HG03045 (cell line): ENCODE results near the gene KCNA1.
"Not testable (repeated sequence)": the region's sequence is repeated elsewhere in the genome, so short reads cannot be mapped to it uniquely, and the experiment has no call there.

Experiments
- ATAC-seq: cut with Tn5 transposase; IDR thresholded peaks from one replicate; pipeline ENCODE4 v1.9.1; 2021; ENCODE audit warnings: mild to moderate bottlenecking, moderate library complexity; ENCODE audit not compliant: unreplicated experiment

KCNA1 gene

DNA sequence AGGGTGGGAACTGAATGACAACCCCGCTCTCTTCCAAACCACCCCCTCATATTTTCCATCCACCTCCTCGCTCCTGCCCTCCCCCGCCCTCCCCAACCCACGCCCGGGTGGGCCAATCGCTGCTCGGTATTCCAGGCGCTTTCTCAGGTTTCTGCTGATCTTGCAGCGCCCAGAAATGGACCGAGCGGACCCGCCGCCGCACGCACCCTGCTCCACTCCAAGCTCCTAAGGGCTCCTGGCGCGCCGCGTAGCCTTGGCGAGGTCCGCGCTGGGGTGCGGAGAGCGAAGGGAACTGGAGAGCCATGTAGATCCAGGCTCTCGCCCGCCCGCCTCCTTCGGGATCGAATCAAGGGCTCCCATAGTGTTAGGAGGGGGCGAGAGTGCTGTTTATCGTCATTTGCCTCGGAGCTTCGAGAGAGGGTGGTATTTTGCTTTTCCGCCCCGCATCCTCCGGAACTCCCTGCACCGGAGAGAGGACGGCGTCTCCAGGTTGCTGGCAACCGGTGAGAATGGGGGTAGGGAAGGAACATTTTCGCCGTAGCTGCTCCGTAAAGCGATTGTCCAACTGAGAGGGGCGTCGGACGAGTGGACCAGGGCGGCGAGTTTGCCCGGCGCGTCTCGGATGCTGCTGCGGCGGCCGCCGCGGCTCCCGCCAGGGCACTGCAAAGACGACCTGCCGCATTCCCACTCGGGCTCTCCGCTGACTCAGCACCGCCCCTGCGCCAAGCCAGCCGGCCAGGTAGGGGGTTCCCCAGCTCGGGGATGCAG, at the start of gene KCNA1:
Gene KCNA1, plus strand, starts transcription at position 172 of the 768 bp plus-strand sequence. CDS start 1,474 bp downstream, outside the sequence.
- no peak for ATAC-seq

- ATAC-seq = no peak
Measured at GRCh38 chr12:4860741-4861140, 49.0 kb upstream of the KCNA1 start.

- no peak for ATAC-seq
Measured at GRCh38 chr12:4862809-4863208, 46.9 kb upstream of the KCNA1 start.

DNA sequence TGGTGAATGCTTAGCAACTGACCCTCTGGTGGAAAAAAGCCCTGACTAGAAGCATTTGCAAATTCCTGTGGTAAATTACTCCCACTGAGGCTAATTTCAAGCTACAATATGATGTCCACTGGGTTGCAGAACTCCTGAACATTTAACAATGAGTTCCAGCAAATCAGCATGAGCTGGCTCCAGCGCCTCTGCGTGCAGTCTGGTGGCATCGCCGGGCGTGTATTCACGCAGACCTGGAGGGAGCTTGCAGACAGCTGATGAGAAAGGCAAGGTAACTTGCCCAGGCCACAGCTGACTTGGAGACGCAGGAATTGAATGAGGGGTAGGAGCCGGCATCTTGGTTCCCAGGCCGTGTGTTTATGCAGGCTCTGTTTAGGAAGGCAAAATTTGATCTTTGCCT, 45.1 kb upstream of the KCNA1 start:
- no peak for ATAC-seq

GRCh38 chr12:4865246-4865645, 44.5 kb upstream of the KCNA1 start:
- ATAC-seq = no peak

GRCh38 chr12:4866299-4866698, 43.4 kb upstream of the KCNA1 start:
- no peak for ATAC-seq

DNA sequence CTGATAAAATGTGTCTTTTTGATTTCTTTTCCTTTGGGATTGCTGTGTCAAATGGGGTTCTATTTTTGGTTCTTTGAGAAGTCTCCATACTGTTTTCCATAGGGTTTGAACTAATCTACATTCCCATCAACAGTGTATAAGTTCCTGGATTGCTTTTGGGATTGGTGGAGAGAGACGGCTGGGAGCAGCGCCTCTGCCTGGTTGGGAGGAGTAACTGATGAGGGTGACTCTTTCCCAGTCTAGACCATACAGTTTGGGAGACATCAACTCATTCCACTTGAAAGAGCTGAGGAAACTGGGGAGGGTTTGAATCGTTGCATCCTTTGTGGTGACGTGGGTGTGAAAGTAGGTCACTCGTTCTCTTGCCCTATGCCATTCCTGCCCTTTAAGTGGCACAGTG, 42.3 kb upstream of the KCNA1 start:
- no peak for ATAC-seq

DNA sequence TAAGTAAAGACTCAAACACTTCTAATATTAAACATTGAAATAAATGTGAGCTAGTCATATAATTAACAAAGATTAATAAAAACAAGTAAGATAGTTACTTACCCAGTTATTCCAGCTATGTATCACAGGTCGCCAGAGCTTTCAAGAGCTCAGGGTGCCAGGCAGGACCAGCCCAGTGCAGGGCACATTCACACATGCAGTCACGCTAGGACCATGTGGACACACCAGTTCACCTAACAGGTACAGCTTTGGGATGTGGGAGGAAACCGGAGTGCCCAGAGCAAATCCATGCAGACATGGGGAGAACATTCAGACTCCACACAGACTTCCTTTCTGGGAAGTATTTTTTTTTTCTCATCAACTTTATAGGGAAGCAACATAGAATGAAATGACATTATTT, 39.3 kb upstream of the KCNA1 start:
- ATAC-seq = no peak

- no peak for ATAC-seq
Measured at GRCh38 chr12:4871514-4871913, 38.2 kb upstream of the KCNA1 start.

GRCh38 chr12:4873947-4874346, 35.8 kb upstream of the KCNA1 start:
- ATAC-seq = no peak

GRCh38 chr12:4874671-4875070, 35.0 kb upstream of the KCNA1 start:
- ATAC-seq = no peak

GRCh38 chr12:4879481-4879880, 30.2 kb upstream of the KCNA1 start:
- ATAC-seq = not testable (repeated sequence)

DNA sequence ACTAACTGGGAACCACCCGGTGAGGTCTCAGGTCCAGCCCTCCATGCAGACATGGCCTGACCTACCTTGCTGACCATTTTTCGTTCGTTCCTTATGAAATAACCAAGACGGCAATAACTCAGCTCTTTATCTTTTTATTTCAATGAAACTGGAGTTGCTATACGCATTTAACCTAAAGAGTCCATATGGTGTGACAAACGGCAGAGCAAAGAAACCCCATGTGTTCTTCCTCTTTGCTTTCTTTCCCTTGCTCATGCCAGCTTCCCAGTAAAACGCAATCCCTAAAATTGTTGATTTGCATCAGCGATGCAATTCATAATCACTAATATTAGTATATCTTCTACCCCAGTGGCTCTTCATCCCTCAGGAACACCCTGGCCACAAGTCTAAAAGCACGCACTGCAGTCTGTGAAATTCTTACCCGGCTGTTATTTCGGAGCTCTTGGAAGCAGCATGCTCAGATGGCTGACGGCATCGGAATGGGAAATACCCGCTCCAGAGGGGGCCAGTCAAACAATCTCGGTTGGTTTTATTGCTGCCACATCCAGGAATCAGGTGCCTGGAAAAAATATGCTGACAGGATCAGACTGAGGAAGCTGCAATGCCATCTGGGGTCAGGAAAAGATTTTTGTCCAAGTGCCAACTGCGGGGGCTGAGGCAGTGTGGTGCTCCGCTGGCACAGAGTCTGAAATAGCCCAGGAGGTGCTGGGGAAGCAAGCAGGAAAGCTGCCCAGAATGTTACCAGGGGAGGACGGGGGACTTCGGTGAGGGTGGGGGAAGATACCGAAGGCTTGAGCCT, 28.2 kb upstream of the KCNA1 start:
- ATAC-seq = no peak

- no peak for ATAC-seq
Measured at GRCh38 chr12:4891866-4892265, 17.8 kb upstream of the KCNA1 start.

DNA sequence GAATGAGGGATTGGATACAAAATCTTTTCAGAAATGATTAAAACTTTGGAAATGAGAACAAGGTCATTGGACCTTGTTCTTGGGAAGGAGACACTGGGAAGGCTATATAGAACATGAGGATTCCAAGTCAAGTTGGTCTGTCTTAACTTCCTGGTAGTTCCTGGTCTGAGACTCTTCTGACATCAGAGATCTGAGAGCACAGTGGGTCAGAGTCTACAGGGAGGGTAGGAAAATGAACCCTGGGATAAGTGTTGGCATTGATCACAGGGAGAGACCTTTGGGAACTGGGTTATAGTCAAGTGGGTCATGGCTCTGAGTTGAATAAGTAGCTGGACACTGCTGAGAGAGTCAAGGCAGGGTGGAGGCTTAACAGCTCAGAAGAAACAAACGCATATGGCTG, 17.3 kb upstream of the KCNA1 start:
- ATAC-seq = no peak

- no peak for ATAC-seq
Measured at GRCh38 chr12:4894019-4894418, 15.7 kb upstream of the KCNA1 start.

DNA sequence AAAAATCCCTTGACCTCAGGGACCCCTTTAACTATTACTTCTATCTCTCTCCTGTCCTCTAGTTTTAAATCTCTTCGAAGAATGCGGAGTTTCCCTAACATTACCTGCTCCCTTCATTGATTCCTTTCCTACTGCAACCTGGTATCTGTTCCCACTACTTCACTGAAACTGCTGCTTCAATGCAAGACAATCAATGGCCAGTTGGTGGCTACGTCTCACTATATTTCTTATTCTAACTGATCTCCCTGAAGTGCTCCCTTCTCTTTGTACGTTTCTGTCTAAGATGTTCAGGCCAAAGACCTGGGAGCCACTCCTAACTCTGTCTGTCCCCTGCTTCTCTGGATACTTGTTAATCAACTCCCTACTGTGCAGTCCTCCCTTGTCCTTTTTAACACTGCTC, 10.3 kb upstream of the KCNA1 start:
- ATAC-seq = no peak

GRCh38 chr12:4900327-4900726, 9.4 kb upstream of the KCNA1 start:
- ATAC-seq = no peak

- no peak for ATAC-seq
Measured at GRCh38 chr12:4905316-4905715, 4.4 kb upstream of the KCNA1 start.

DNA sequence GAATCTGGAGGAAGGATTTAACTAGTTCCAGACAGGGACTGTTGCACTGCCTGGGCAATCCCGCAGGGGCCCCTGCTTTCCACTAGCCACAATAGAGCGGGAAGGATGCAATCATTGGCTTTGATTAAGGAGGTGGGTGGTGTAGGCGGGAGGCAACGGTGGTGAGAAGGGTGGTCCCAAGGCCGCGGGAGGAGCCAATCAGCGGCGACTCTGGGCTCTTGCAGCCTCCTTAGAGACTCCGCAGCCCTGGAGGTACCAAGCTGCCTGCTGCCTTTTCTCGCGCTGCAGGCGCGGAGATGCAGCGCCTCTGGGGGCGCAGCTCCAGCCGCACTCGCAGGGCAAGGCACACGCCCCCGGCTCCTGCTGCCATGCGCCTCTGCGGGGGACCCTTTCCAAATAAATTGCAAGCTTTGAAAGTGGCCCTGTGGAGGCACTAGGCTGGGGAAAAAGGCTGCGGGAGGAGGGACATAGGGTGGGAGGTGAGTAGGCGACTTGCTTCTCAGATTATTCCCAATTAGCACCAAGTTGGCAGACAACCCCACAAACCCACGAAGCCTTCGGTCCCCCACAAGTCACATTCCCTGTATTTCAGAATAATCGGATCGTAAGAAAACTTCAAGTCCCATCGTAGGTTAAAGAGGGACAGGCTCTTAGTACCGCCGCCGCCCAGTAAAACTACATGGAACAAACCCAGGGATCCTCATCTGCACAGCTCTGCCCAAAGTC, 858 bp upstream of the KCNA1 start:
- no peak for ATAC-seq

GRCh38 chr12:4909410-4909733, 333 bp upstream of the KCNA1 start:
- no peak for ATAC-seq
